OCI-LY1 (cell line): ENCODE data around the gene MTREX.

Source experiments
- H2AFZ ChIP-seq: fragments of 200-600 bp; sonication (generic), shearing (Covaris generic); 2 replicates; pipeline ENCODE4 v1.6.0; 2014; ENCODE audit warnings: antibody characterized with exemption, mild to moderate bottlenecking, low read length
- H3F3A ChIP-seq: fragments of 200-600 bp; sonication (generic), shearing (Covaris generic); 2 replicates; pipeline ENCODE4 v1.6.0; 2014; ENCODE audit warnings: mild to moderate bottlenecking, antibody characterized with exemption, low read length, moderate library complexity; ENCODE audit not compliant: insufficient read depth
- H3K27ac ChIP-seq: fragments of 200-600 bp; sonication (generic); 2 replicates; pipeline ENCODE4 v1.5.1; 2014; ENCODE audit warnings: low read length, mixed run types, mild to moderate bottlenecking, low read depth; ENCODE audit not compliant: poor library complexity, severe bottlenecking
- H3K27me3 ChIP-seq: fragments of 200-600 bp; sonication (generic); 2 replicates; pipeline ENCODE4 v1.6.0; 2014; ENCODE audit warnings: antibody characterized with exemption, mild to moderate bottlenecking, low read length, moderate library complexity; ENCODE audit not compliant: insufficient read depth
- H3K36me3 ChIP-seq: fragments of 200-600 bp; sonication (generic); 2 replicates; pipeline ENCODE4 v1.6.1; 2014; ENCODE audit warnings: mild to moderate bottlenecking, antibody characterized with exemption, low read length, moderate library complexity, mixed read lengths; ENCODE audit not compliant: insufficient read depth
- H3K4me1 ChIP-seq: fragments of 200-600 bp; sonication (generic); 2 replicates; pipeline ENCODE4 v1.5.1; 2014; ENCODE audit warnings: mild to moderate bottlenecking, low read length, moderate library complexity; ENCODE audit not compliant: insufficient read depth, severe bottlenecking
- H3K4me2 ChIP-seq: fragments of 200-600 bp; sonication (generic), shearing (Covaris generic); 2 replicates; pipeline ENCODE4 v1.6.1; 2014; ENCODE audit warnings: low read length
- H3K4me3 ChIP-seq: fragments of 200-600 bp; sonication (generic); 2 replicates; pipeline ENCODE4 v1.5.1; 2014; ENCODE audit warnings: low read length, low read depth, mild to moderate bottlenecking, mixed read lengths; ENCODE audit not compliant: poor library complexity, severe bottlenecking
- H3K79me2 ChIP-seq: fragments of 200-600 bp; shearing (Covaris generic); 2 replicates; pipeline ENCODE4 v1.6.1; 2016; ENCODE audit warnings: mixed run types, low read length, mixed read lengths; ENCODE audit not compliant: insufficient read depth
- H3K9ac ChIP-seq: fragments of 200-600 bp; sonication (generic), shearing (Covaris generic); 2 replicates; pipeline ENCODE4 v1.6.1; 2014; ENCODE audit warnings: mild to moderate bottlenecking, low read length, mixed read lengths
- H3K9me2 ChIP-seq: fragments of 200-600 bp; sonication (generic), shearing (Covaris generic); 2 replicates; pipeline ENCODE4 v1.6.1; 2014; ENCODE audit warnings: low read depth, mild to moderate bottlenecking, low read length, mixed read lengths
- H3K9me3 ChIP-seq: fragments of 200-600 bp; shearing (Covaris generic); 2 replicates; pipeline ENCODE4 v1.6.1; 2014; ENCODE audit warnings: low read length, mixed read lengths
- H4K20me1 ChIP-seq: fragments of 200-600 bp; sonication (generic), shearing (Covaris generic); 2 replicates; pipeline ENCODE4 v1.6.0; 2016; ENCODE audit warnings: mild to moderate bottlenecking, low read length; ENCODE audit not compliant: insufficient read depth
- CTCF ChIP-seq: fragments of 200-600 bp; sonication (generic), shearing (Covaris generic); IDR thresholded peaks from 2 replicates; pipeline ENCODE4 v1.5.1; 2017; ENCODE audit warnings: mild to moderate bottlenecking, antibody characterized with exemption, low read length, moderate library complexity, mixed read lengths
- EZH2 ChIP-seq: fragments of 200-600 bp; sonication (generic), shearing (Covaris generic); IDR thresholded peaks from 2 replicates; pipeline ENCODE4 v1.8.0; 2017; ENCODE audit warnings: borderline replicate concordance, mixed run types, mild to moderate bottlenecking, antibody characterized with exemption, low read length, moderate library complexity, mixed read lengths

Gene MTREX

GRCh38 chr5:55432549-55432948 is 124.8 kb downstream of the MTREX start:
- Histone ChIP-seq H3F3A (no peaks in the 10 kb centered on the region), H3K27me3 (no peaks in the 10 kb centered on the region), H3K36me3 (peaks cover 29% of the 10 kb centered on the region)

GRCh38 chr5:55437452-55437851 is 129.7 kb downstream of the MTREX start:
- H3K36me3 ChIP-seq, result no peaks in the 10 kb centered on the region; the same call in 1 of the 2 replicates
- no peak overlapping the region for H3K4me2 ChIP-seq
- H3K27ac ChIP-seq, result no peak overlapping the region
- no peak overlapping the region for H2AFZ ChIP-seq
- H3F3A ChIP-seq, result no peaks in the 10 kb centered on the region
- no peaks in the 10 kb centered on the region for H3K9me3 ChIP-seq
- H3K27me3 ChIP-seq, result no peaks in the 10 kb centered on the region
- H3K9ac ChIP-seq, result no peak overlapping the region
- H3K79me2 ChIP-seq, result no peaks in the 10 kb centered on the region
- TF ChIP-seq CTCF (no peak), EZH2 (no peak)
- no peaks in the 10 kb centered on the region for H4K20me1 ChIP-seq
- H3K4me1 ChIP-seq, result peaks cover 21% of the 10 kb centered on the region
- no peak overlapping the region for H3K4me3 ChIP-seq
- no peaks in the 10 kb centered on the region for H3K9me2 ChIP-seq

More at GRCh38 chr5:55432549-55432948, 124.8 kb downstream of the MTREX start:
- TF ChIP-seq CTCF (no peak), EZH2 (no peak)
- Histone ChIP-seq H3K9me3 (peaks cover 18% of the 10 kb centered on the region), H3K9ac (no peak overlapping the region), H3K4me3 (no peak overlapping the region), H3K4me1 (no peaks in the 10 kb centered on the region), H3K9me2 (no peaks in the 10 kb centered on the region), H4K20me1 (no peaks in the 10 kb centered on the region), H2AFZ (no peak overlapping the region), H3K79me2 (no peaks in the 10 kb centered on the region), H3K27ac (no peak overlapping the region), H3K4me2 (no peak overlapping the region)

- H3K36me3 ChIP-seq, result no peaks in the 10 kb centered on the region; the same call in 1 of the 2 replicates
- H3K9me2 ChIP-seq, result no peaks in the 10 kb centered on the region
- H2AFZ ChIP-seq, result no peak overlapping the region
- no peaks in the 10 kb centered on the region for H4K20me1 ChIP-seq
- no peaks in the 10 kb centered on the region for H3K9me3 ChIP-seq
- no peaks in the 10 kb centered on the region for H3F3A ChIP-seq
- TF ChIP-seq EZH2 (no peak), CTCF (no peak)
- H3K4me2 ChIP-seq, result no peak overlapping the region
- no peak overlapping the region for H3K9ac ChIP-seq
- H3K79me2 ChIP-seq, result no peaks in the 10 kb centered on the region
- H3K27ac ChIP-seq, result no peak overlapping the region
- H3K4me3 ChIP-seq, result no peak overlapping the region
- peaks cover 21% of the 10 kb centered on the region for H3K4me1 ChIP-seq
- no peaks in the 10 kb centered on the region for H3K27me3 ChIP-seq
These were observed 130.0 kb downstream of the MTREX start for GRCh38 chr5:55437859-55438206.
